HG03097 (cell line): Measurements from ENCODE around the gene PECR.
A peak's percentile ranks its signal among the peaks of the same experiment; 100 is the strongest.
"Not testable (repeated sequence)": the region's sequence is repeated elsewhere in the genome, so short reads cannot be mapped to it uniquely, and the experiment has no call there.

Experiments used
- ATAC-seq: cut with Tn5 transposase; IDR thresholded peaks from one replicate; pipeline ENCODE4 v1.9.1; 2021; ENCODE audit not compliant: unreplicated experiment, low FRiP score

PECR gene

GRCh38 chr2:216107320-216107719 lies 25.7 kb upstream of the PECR start:
- ATAC-seq: no peak

GRCh38 chr2:216104691-216105090 lies 23.1 kb upstream of the PECR start:
- no peak for ATAC-seq

- ATAC-seq: no peak
These were observed 21.6 kb upstream of the PECR start for GRCh38 chr2:216103213-216103612.

GRCh38 chr2:216101109-216101508 lies 19.5 kb upstream of the PECR start:
- ATAC-seq: no peak

- no peak for ATAC-seq
These were observed 17.1 kb upstream of the PECR start for GRCh38 chr2:216098421-216099334.

GRCh38 chr2:216094701-216095100 lies 13.1 kb upstream of the PECR start:
- ATAC-seq: no peak

GRCh38 chr2:216092646-216093045 lies 11.0 kb upstream of the PECR start:
- no peak for ATAC-seq

GRCh38 chr2:216090369-216090786 lies 8.8 kb upstream of the PECR start:
- no peak for ATAC-seq

GRCh38 chr2:216086207-216086893 lies 4.7 kb upstream of the PECR start:
- no peak for ATAC-seq

GRCh38 chr2:216084547-216084946 lies 2.9 kb upstream of the PECR start:
- no peak for ATAC-seq

GRCh38 chr2:216083464-216084281 lies 2.1 kb upstream of the PECR start:
- ATAC-seq: no peak

GRCh38 chr2:216082805-216083204 lies 1.2 kb upstream of the PECR start:
- no peak for ATAC-seq

GRCh38 chr2:216082117-216082711 lies 605 bp upstream of the PECR start:
- peak; percentile 10 for ATAC-seq

- ATAC-seq: no peak
These were observed 597 bp downstream of the PECR start for GRCh38 chr2:216081012-216081411.

GRCh38 chr2:216080048-216080447 lies 1.6 kb downstream of the PECR start:
- not testable (repeated sequence) for ATAC-seq

- ATAC-seq: no peak
These were observed 2.8 kb downstream of the PECR start for GRCh38 chr2:216078776-216079175.

- no peak for ATAC-seq
These were observed 5.8 kb downstream of the PECR start for GRCh38 chr2:216075510-216076485.

- no peak for ATAC-seq
These were observed 6.8 kb downstream of the PECR start for GRCh38 chr2:216074794-216075193.

GRCh38 chr2:216074380-216074779 lies 7.2 kb downstream of the PECR start:
- ATAC-seq: no peak
